HUDEP-2 (cell line): ENCODE measurements around the gene OR5M10.
"Not testable (repeated sequence)": the region's sequence is repeated elsewhere in the genome, so short reads cannot be mapped to it uniquely, and the experiment has no call there.

ENCODE experiments used
- DNase-seq, 76 experiments: peaks; one replicate each; lab custom pipeline; 2025; ENCODE audit not compliant: unreplicated experiment in 76 of 76; lab: John Stamatoyannopoulos, UW

Gene OR5M10

GRCh38 chr11:56577621-56578020 is at the start of gene OR5M10:
TSS of gene OR5M10 (minus strand) at chr11:56577721. CDS start at chr11:56577721, 0 bp downstream.
- DNase-seq = no peak

GRCh38 chr11:56625946-56626345 is 48.4 kb upstream of the OR5M10 start:
- no peak for DNase-seq

GRCh38 chr11:56624661-56625110 is 47.2 kb upstream of the OR5M10 start:
- peak in 14 of 76 experiments; percentile 0 to 60 (median 8) for DNase-seq

GRCh38 chr11:56611174-56611573 is 33.7 kb upstream of the OR5M10 start:
- no peak for DNase-seq

GRCh38 chr11:56592088-56592717 is 14.7 kb upstream of the OR5M10 start:
- DNase-seq = not testable (repeated sequence)

- no peak for DNase-seq
Observed at GRCh38 chr11:56558574-56558973, 18.9 kb downstream of the OR5M10 start.

- not testable (repeated sequence) for DNase-seq
Observed at GRCh38 chr11:56554691-56555090, 22.8 kb downstream of the OR5M10 start.

- DNase-seq = no peak
Observed at GRCh38 chr11:56545531-56545930, 32.0 kb downstream of the OR5M10 start.

GRCh38 chr11:56543739-56544138 is 33.8 kb downstream of the OR5M10 start:
- DNase-seq = no peak

GRCh38 chr11:56543157-56543556 is 34.4 kb downstream of the OR5M10 start, which contains the start of gene OR5M11:
TSS of gene OR5M11 (minus strand) at chr11:56543257. CDS start at chr11:56543257, 0 bp downstream.
- no peak for DNase-seq

GRCh38 chr11:56533054-56533740 is 44.3 kb downstream of the OR5M10 start:
- DNase-seq = no peak

- no peak for DNase-seq
Observed at GRCh38 chr11:56531856-56532255, 45.7 kb downstream of the OR5M10 start.
